ENCODE data around the gene EFNA2.

The EFNA2 gene

GRCh38 chr19:1272423-1273262 lies 13.0 kb upstream of the EFNA2 start:
- DNase-seq: no peak

- no peak for DNase-seq
Measured at GRCh38 chr19:1273263-1274041, 12.2 kb upstream of the EFNA2 start.

GRCh38 chr19:1274081-1274851 lies 11.4 kb upstream of the EFNA2 start:
- DNase-seq: no peak

- DNase-seq: peak; percentile 24
Measured at GRCh38 chr19:1274852-1275259, 10.8 kb upstream of the EFNA2 start.

GRCh38 chr19:1275260-1275975 lies 10.3 kb upstream of the EFNA2 start, which contains the start of gene FAM174C:
FAM174C (plus strand) TSS chr19:1275530; CDS start chr19:1275550, 20 bp downstream.
- DNase-seq: peak; percentile 98

- DNase-seq: no peak
Measured at GRCh38 chr19:1275976-1276627, 9.6 kb upstream of the EFNA2 start.

GRCh38 chr19:1276628-1277022 lies 9.0 kb upstream of the EFNA2 start:
- no peak for DNase-seq

- no peak for DNase-seq
Measured at GRCh38 chr19:1277061-1277460, 8.6 kb upstream of the EFNA2 start.

GRCh38 chr19:1278074-1278473 lies 7.6 kb upstream of the EFNA2 start:
- DNase-seq: no peak

- no peak for DNase-seq
Measured at GRCh38 chr19:1278713-1279660, 6.7 kb upstream of the EFNA2 start.

- peak; percentile 77 for DNase-seq
Measured at GRCh38 chr19:1279782-1280341, 5.8 kb upstream of the EFNA2 start.

- DNase-seq: no peak
Measured at GRCh38 chr19:1280636-1281568, 4.8 kb upstream of the EFNA2 start.

- no peak for DNase-seq
Measured at GRCh38 chr19:1281569-1282287, 3.9 kb upstream of the EFNA2 start.

GRCh38 chr19:1282588-1283206 lies 3.0 kb upstream of the EFNA2 start:
- no peak for DNase-seq

GRCh38 chr19:1283207-1283916 lies 2.3 kb upstream of the EFNA2 start:
- DNase-seq: no peak

GRCh38 chr19:1283917-1284292 lies 1.8 kb upstream of the EFNA2 start:
- DNase-seq: no peak

- DNase-seq: no peak
Measured at GRCh38 chr19:1284293-1284978, 1.2 kb upstream of the EFNA2 start.

Measured in fibroblast of skin of abdomen (primary cell).